ENCODE results near the gene PSMA8. TPM values are rescaled to one million over a fixed set of nuclear protein-coding genes. Genes with fewer than 3 reads are reported as not detected.

PSMA8 gene
- total RNA-seq = not detected in 2 replicates

DNA sequence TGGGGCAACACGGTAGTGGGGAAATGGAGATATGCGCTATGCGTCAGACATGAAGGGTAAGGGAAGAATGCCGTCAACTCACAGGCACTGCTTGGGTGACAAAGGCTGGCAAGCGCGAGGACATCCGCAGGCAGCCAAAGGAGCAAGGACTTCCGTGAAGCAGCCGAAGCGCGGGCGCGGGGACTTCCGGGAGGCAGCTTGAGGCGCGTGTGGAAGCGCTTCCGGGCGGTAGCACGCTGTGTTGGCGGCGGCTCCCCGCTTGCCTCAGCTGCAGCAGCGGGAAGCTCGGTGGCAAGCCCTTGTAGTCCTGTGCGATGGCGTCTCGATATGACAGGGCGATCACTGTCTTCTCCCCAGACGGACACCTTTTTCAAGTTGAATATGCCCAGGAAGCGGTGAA is at the start of gene PSMA8:
TSS of gene PSMA8 (plus strand) at position 218 of the 400 bp plus-strand sequence. CDS start at position 315, 97 bp downstream.

DNA sequence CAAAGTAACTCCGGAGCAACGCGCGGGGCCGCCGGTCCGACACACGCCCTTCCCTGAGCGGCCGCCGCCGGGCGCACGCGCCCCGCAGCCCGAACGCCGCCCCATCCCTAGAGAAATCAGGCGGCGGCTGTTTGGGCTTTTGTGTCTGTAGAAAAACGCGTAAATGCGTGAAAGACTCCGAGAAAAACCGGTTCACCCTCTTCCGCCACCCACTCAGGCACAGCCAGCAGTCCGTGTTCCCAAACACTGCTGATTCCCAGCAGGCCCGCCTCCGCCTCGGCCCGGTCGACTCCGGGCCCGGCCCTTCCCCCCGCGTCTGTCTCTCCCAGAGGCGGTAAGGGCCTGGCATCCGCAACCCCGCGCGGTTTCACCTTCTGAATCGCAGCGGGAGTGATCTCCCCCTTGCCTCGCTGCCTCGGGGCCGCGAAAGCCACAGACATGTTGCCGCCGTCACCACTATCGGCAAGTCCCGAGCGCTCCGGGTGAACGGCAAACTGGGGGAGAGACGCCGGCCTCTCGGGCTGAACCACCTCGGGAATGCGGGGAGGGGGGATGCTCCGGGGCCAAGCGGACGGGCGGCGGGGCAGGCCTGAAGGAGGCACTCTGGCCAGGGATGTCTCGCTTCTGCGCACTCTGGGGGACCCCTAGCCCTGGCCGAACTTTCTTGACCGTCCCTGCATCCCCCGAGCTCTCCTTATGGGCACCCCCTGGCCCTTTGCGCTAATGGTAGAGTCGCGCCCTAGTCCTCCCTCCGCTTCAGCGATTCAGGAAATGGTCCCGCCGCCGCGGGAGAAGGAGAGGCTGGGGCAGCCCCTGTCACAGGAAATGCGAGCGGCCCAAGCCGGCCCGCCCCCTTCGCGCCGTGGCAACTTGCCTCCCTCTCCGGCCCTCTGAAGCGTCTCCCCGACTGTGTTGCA is 43.3 kb upstream of the PSMA8 start, which contains the start of gene SS18:
TSS of gene SS18 (minus strand) at position 484 of the 917 bp plus-strand sequence. CDS start at position 440, 44 bp downstream.

DNA sequence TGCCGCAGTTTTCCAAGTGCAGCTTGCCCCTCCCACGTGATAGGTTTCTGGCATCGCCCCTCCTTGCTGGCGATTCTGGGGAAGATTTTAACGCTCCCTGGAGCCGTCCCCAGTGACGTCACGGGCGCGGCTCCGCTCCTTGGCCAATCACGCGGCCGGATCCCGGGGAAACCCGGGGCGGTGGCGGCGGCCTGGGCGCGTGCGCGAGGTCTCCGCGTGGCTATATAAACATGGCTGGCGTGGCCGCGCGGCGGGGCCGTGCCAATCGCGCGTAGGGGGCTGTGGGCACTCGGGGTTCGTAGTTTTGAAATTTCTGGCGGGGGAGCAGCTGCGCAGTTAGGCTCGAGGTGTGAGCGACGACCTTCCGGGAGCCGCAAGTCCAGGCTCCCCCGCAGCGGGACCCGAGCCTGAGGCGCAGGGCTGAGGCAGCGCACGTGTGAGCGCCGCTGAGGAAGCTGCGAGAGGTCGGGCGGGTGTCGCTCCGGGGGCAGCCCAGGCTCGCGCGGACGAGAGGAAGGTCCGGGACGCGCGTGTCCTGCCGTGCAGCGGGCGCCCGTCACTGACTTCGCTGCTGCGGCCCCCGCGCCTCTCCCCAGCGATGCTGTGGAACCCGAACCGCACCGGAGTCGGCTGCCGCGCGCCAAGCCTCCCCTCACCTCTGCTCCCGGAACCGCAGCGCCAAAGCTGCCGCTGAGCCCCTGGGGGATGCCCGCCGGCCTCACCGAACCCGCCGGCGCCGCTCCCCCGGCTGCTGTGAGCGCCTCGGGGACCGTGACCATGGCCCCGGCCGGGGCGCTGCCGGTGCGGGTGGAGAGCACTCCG is 92.8 kb downstream of the PSMA8 start, which contains the start of gene TAF4B:
TSS of gene TAF4B (plus strand) at position 217 of the 822 bp plus-strand sequence. CDS start at position 706, 489 bp downstream.

Other genes starting within 250 kb of the PSMA8 start
- 96.7 and 105 TPM in 2 replicates for gene SS18, start 43.3 kb upstream of the PSMA8 start, total RNA-seq
- 3.6 and 4.7 TPM in 2 replicates for gene TAF4B, start 92.6 kb downstream of the PSMA8 start, total RNA-seq